A673 (cell line): ENCODE data around the gene CPTP.

Experiments used
- EZH2 ChIP-seq: fragments of 200-600 bp; sonication (generic); IDR thresholded peaks from 2 replicates; pipeline ENCODE4 v1.6.1; 2017; ENCODE audit warnings: borderline replicate concordance, low read depth, mild to moderate bottlenecking, mixed read lengths, antibody characterized with exemption, low read length; ENCODE audit not compliant: poor library complexity, severe bottlenecking
- TF ChIP-seq, protein P1 (sequence below): fragments of 300-800, 200-600 bp; sonication (generic); conservative IDR thresholded peaks from 2 replicates; pipeline ENCODE4 v1.5.1; 2017; ENCODE audit warnings: low read depth, mild to moderate bottlenecking, antibody characterized with exemption, low read length, moderate library complexity, mixed read lengths

DNA sequence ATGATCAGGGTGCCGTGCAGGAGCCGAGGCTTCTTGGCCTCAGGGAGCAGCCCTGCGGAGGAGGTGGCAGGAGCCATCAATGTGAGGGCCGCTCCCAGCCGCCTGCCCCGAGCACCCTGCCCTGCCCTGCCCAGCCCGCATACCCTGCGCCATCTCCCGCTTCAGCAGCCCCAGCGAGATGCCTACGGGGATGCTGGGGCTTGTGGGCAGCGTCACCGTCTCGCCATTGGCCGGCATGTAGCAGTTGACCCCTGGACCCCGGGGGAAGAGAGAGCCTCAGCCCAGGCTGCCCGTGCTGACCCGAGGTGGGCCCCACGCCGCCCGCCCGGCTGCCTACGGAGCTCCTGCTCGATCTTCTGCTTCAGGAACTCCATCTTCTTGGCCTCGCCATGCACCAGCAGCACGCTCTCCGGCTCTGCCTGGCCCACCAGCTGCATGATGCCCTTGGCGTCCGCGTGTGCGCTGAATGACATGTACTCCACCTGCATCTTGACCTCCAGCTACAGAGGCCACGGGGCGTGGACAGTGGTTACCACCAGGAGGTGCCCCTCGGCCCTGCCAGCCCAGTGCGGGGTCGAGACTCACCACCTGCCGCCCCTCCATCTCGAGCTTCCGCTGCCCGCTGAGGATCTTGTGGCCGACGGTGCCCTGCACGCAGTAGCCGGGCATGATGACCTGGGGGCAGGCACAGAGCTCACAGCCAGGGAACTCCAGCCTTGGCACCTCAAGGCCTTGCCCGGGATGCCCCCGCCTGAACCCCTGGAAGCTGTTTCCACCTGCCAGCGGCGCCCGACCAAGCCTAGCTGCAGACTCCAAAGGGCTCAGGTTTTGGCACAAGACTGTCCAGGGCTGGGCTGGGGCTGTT, 11.9 kb upstream of the CPTP start:
- no peak for TF ChIP-seq EZH2
- TF ChIP-seq, protein P1, sequence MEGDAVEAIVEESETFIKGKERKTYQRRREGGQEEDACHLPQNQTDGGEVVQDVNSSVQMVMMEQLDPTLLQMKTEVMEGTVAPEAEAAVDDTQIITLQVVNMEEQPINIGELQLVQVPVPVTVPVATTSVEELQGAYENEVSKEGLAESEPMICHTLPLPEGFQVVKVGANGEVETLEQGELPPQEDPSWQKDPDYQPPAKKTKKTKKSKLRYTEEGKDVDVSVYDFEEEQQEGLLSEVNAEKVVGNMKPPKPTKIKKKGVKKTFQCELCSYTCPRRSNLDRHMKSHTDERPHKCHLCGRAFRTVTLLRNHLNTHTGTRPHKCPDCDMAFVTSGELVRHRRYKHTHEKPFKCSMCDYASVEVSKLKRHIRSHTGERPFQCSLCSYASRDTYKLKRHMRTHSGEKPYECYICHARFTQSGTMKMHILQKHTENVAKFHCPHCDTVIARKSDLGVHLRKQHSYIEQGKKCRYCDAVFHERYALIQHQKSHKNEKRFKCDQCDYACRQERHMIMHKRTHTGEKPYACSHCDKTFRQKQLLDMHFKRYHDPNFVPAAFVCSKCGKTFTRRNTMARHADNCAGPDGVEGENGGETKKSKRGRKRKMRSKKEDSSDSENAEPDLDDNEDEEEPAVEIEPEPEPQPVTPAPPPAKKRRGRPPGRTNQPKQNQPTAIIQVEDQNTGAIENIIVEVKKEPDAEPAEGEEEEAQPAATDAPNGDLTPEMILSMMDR, result no peak
